MM.1S (cell line): Measurements from ENCODE around the gene KIRREL3.

ENCODE experiments used
- DNase-seq: peaks from one replicate; pipeline ENCODE4 v3.0.0-alpha.2; 2015
- H2AFZ ChIP-seq: fragments of 300-600 bp; sonication (generic); 2 replicates; pipeline ENCODE4 v1.6.0; 2016; ENCODE audit warnings: antibody characterized with exemption, low read length
- H3F3A ChIP-seq: fragments of 300-600 bp; sonication (generic); 2 replicates; pipeline ENCODE4 v1.6.1; 2016; ENCODE audit warnings: mild to moderate bottlenecking, antibody characterized with exemption, low read length, moderate library complexity, mixed read lengths; ENCODE audit not compliant: insufficient read depth
- H3K27ac ChIP-seq: fragments of 300-600 bp; sonication (generic); 2 replicates; pipeline ENCODE4 v1.5.1; 2016; ENCODE audit warnings: mild to moderate bottlenecking, low read length
- H3K27me3 ChIP-seq: fragments of 300-600 bp; sonication (generic); replicated peaks from 2 replicates; pipeline ENCODE4 v1.6.0; 2016; ENCODE audit warnings: low read length; ENCODE audit not compliant: insufficient read depth
- H3K36me3 ChIP-seq: fragments of 300-600 bp; sonication (generic); replicated peaks from 2 replicates; pipeline ENCODE4 v1.6.1; 2016; ENCODE audit warnings: mild to moderate bottlenecking, low read length, mixed read lengths; ENCODE audit not compliant: insufficient read depth
- H3K4me1 ChIP-seq: fragments of 300-600 bp; sonication (generic); 2 replicates; pipeline ENCODE4 v1.6.1; 2016; ENCODE audit warnings: low read length, mixed read lengths
- H3K4me2 ChIP-seq: fragments of 300-600 bp; sonication (generic); 2 replicates; pipeline ENCODE4 v1.6.0; 2016; ENCODE audit warnings: low read depth, low read length
- H3K4me3 ChIP-seq: fragments of 300-600 bp; sonication (generic); 2 replicates; pipeline ENCODE4 v1.5.1; 2016; ENCODE audit warnings: low read length, mixed read lengths
- H3K79me2 ChIP-seq: fragments of 300-600 bp; sonication (generic); 2 replicates; pipeline ENCODE4 v1.6.1; 2016; ENCODE audit warnings: mixed run types, low read length, mixed read lengths
- H3K9ac ChIP-seq: fragments of 300-600 bp; sonication (generic); 2 replicates; pipeline ENCODE4 v1.6.1; 2016; ENCODE audit warnings: low read length, mixed read lengths
- H3K9me2 ChIP-seq: fragments of 300-600 bp; sonication (generic); replicated peaks from 2 replicates; pipeline ENCODE4 v1.6.1; 2016; ENCODE audit warnings: mild to moderate bottlenecking, low read length, mixed read lengths; ENCODE audit not compliant: insufficient read depth
- H3K9me3 ChIP-seq: fragments of 300-600 bp; sonication (generic); replicated peaks from 2 replicates; pipeline ENCODE4 v1.6.1; 2016; ENCODE audit warnings: mild to moderate bottlenecking, low read length, mixed read lengths; ENCODE audit not compliant: insufficient read depth
- H4K20me1 ChIP-seq: fragments of 300-600 bp; sonication (generic); 2 replicates; pipeline ENCODE4 v1.6.1; 2016; ENCODE audit warnings: mild to moderate bottlenecking, low read length, moderate library complexity, mixed read lengths; ENCODE audit not compliant: insufficient read depth
- EZH2 ChIP-seq: fragments of 300-600 bp; sonication (generic); optimal IDR thresholded peaks from 2 replicates; pipeline ENCODE3; 2017; ENCODE audit warnings: low read depth, mild to moderate bottlenecking, antibody characterized with exemption, low read length, mixed read lengths
- EZH2phosphoT487 ChIP-seq: fragments of 300-600 bp; sonication (generic); IDR thresholded peaks from 2 replicates; pipeline ENCODE4 v1.6.1; 2018; ENCODE audit warnings: antibody characterized with exemption, low read length
- TF ChIP-seq, protein P1 (sequence below): fragments of 300-600 bp; sonication (generic); IDR thresholded peaks from 2 replicates; pipeline ENCODE4 v1.5.1; 2016; ENCODE audit warnings: antibody characterized with exemption, low read length, mixed read lengths

KIRREL3 gene

DNA sequence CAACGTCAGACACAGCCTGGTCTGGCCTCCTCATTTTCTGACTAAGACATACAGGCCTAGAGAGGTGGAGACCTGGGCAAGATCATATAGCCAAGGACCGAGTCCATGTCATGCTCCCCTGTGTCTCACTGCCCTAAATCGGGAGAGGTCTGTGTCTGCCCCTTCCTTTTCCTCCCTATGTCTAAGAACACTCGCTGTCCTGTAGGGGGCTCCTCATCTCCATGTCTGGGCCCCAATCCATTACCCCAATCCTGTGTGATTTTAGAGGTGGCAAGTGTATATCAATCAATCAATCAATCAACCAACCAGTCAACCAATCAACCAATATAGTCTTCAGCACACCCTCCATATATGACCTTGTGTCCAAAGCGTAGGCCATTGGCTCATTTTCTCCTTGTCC is 125.7 kb downstream of the KIRREL3 start:
- no peaks in the 10 kb centered on the region for H3K36me3 ChIP-seq
- no peaks in the 10 kb centered on the region for H3K4me1 ChIP-seq
- H2AFZ ChIP-seq, result no peak overlapping the region
- H4K20me1 ChIP-seq, result no peaks in the 10 kb centered on the region
- no peak overlapping the region for H3K4me3 ChIP-seq
- no peaks in the 10 kb centered on the region for H3F3A ChIP-seq
- DNase-seq, result no peak
- TF ChIP-seq EZH2phosphoT487 (no peak), EZH2 (no peak)
- TF ChIP-seq, protein P1, sequence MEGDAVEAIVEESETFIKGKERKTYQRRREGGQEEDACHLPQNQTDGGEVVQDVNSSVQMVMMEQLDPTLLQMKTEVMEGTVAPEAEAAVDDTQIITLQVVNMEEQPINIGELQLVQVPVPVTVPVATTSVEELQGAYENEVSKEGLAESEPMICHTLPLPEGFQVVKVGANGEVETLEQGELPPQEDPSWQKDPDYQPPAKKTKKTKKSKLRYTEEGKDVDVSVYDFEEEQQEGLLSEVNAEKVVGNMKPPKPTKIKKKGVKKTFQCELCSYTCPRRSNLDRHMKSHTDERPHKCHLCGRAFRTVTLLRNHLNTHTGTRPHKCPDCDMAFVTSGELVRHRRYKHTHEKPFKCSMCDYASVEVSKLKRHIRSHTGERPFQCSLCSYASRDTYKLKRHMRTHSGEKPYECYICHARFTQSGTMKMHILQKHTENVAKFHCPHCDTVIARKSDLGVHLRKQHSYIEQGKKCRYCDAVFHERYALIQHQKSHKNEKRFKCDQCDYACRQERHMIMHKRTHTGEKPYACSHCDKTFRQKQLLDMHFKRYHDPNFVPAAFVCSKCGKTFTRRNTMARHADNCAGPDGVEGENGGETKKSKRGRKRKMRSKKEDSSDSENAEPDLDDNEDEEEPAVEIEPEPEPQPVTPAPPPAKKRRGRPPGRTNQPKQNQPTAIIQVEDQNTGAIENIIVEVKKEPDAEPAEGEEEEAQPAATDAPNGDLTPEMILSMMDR, result no peak
- H3K79me2 ChIP-seq, result no peaks in the 10 kb centered on the region
- H3K4me2 ChIP-seq, result no peak overlapping the region
- no peak overlapping the region for H3K9ac ChIP-seq
- no peaks in the 10 kb centered on the region for H3K27me3 ChIP-seq
- no peaks in the 10 kb centered on the region for H3K9me2 ChIP-seq
- H3K27ac ChIP-seq, result no peak overlapping the region
- H3K9me3 ChIP-seq, result no peaks in the 10 kb centered on the region

DNA sequence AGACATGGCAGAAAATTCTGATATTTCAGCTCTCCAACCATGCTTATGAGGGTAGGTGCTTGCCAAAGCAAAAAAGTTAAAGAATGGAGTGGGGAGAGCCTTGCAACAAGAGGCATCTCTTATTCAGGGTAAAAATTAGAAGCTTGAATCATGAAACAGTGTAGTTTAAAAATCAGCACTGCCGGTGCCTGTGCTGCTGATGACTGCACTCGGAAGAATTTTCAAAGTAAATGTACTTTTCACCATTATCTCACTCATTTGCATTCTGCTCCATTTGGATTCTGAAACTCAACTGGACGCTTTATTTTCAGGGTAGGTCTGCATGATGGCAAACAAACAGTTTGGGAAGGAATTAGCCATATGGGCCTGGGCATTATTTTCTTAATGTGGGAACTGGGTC is 126.3 kb downstream of the KIRREL3 start:
- no peaks in the 10 kb centered on the region for H3K27me3 ChIP-seq
- no peaks in the 10 kb centered on the region for H3K4me1 ChIP-seq
- H3K79me2 ChIP-seq, result no peaks in the 10 kb centered on the region
- no peak overlapping the region for H3K27ac ChIP-seq
- no peaks in the 10 kb centered on the region for H3K9me3 ChIP-seq
- no peaks in the 10 kb centered on the region for H4K20me1 ChIP-seq
- no peak overlapping the region for H2AFZ ChIP-seq
- no peak for TF ChIP-seq EZH2
- no peak for TF ChIP-seq EZH2phosphoT487
- H3K9ac ChIP-seq, result no peak overlapping the region
- no peak overlapping the region for H3K4me2 ChIP-seq
- no peaks in the 10 kb centered on the region for H3K9me2 ChIP-seq
- H3K4me3 ChIP-seq, result no peak overlapping the region
- no peak for DNase-seq
- no peaks in the 10 kb centered on the region for H3K36me3 ChIP-seq
- H3F3A ChIP-seq, result no peaks in the 10 kb centered on the region

DNA sequence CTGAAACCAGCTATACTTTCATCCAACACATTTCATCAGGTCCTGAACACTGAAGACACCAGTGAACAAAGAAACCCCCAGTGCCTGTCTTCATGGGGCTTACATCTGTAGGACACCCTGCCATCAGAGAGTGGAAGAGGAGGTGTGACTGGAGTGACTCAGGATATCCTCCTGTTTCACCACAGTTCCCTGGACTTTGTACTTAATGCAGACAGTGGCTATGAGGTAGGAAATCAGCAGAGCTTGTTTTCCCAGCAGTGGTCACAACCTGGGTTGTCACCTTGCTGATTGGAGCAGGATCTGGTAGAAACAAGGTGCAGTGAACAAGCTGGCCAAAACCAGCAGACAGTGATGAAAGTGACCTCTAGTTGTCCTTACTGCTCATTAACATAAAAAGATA is 128.8 kb downstream of the KIRREL3 start:
- TF ChIP-seq, protein P1, result no peak
- TF ChIP-seq EZH2phosphoT487 (no peak), EZH2 (no peak)
- Histone ChIP-seq H3K9me3 (no peaks in the 10 kb centered on the region), H3K9me2 (no peaks in the 10 kb centered on the region), H2AFZ (no peak overlapping the region), H3K4me1 (no peaks in the 10 kb centered on the region), H3K27ac (no peak overlapping the region), H3K27me3 (no peaks in the 10 kb centered on the region), H3F3A (no peaks in the 10 kb centered on the region), H3K9ac (no peak overlapping the region), H4K20me1 (no peaks in the 10 kb centered on the region), H3K4me2 (no peak overlapping the region), H3K79me2 (no peaks in the 10 kb centered on the region), H3K36me3 (no peaks in the 10 kb centered on the region), H3K4me3 (no peak overlapping the region)
- DNase-seq, result no peak

DNA sequence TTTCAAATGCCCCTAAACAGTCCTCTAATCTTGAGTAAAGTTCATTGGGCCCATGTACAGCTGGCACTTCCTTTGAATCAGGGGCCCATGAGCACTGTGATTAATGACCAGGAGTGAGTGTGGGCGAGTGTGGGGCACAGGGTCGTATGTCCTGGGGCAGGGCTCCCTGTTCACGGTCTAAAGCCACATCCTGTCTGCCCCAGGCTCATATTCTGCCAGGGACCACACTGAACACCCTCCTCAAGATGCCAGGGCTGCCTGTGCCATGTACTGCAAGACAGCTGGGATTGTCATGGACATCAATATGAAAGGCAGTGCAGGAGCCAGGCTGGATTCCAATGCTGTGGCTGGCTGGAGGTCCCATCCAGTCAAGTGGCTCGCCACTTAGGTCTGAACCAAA is 130.5 kb downstream of the KIRREL3 start:
- no peaks in the 10 kb centered on the region for H3K27me3 ChIP-seq
- H3K27ac ChIP-seq, result no peak overlapping the region
- H2AFZ ChIP-seq, result no peak overlapping the region
- H3K4me2 ChIP-seq, result no peak overlapping the region
- no peak overlapping the region for H3K4me3 ChIP-seq
- no peaks in the 10 kb centered on the region for H3K9me2 ChIP-seq
- no peaks in the 10 kb centered on the region for H3K36me3 ChIP-seq
- no peak for TF ChIP-seq EZH2phosphoT487
- TF ChIP-seq, protein P1, result no peak
- TF ChIP-seq EZH2, result no peak
- H4K20me1 ChIP-seq, result no peaks in the 10 kb centered on the region
- H3F3A ChIP-seq, result no peaks in the 10 kb centered on the region
- no peaks in the 10 kb centered on the region for H3K9me3 ChIP-seq
- H3K9ac ChIP-seq, result no peak overlapping the region
- no peak for DNase-seq
- H3K4me1 ChIP-seq, result no peaks in the 10 kb centered on the region
- H3K79me2 ChIP-seq, result no peaks in the 10 kb centered on the region
